ENCODE measurements around the gene CERS3.

DNA sequence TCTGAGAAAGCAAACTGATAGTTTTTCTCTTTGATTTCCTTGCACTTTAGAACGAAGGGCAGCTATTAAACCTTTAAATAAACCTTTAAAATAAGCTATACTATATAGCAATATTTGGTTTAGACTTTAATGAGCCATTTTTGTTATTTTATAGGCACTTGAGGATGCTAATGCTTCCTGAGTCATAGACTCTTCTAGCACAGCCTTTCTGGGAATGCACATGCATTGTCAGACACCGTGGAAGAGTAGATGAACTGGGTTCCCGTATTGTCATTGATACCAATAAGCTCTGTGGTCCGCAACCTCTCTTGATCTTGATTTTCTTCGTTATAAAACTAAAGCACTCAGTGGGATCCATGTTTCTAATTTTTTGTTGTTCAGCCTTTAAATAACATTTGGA is 27.6 kb downstream of the CERS3 start:
- TF ChIP-seq, protein P1, sequence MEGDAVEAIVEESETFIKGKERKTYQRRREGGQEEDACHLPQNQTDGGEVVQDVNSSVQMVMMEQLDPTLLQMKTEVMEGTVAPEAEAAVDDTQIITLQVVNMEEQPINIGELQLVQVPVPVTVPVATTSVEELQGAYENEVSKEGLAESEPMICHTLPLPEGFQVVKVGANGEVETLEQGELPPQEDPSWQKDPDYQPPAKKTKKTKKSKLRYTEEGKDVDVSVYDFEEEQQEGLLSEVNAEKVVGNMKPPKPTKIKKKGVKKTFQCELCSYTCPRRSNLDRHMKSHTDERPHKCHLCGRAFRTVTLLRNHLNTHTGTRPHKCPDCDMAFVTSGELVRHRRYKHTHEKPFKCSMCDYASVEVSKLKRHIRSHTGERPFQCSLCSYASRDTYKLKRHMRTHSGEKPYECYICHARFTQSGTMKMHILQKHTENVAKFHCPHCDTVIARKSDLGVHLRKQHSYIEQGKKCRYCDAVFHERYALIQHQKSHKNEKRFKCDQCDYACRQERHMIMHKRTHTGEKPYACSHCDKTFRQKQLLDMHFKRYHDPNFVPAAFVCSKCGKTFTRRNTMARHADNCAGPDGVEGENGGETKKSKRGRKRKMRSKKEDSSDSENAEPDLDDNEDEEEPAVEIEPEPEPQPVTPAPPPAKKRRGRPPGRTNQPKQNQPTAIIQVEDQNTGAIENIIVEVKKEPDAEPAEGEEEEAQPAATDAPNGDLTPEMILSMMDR (IDR thresholded peaks at IDR 0.05), result no peak
- no peak for TF ChIP-seq POLR2A (IDR thresholded peaks at IDR 0.05)
